K562 (cell line): ENCODE measurements around the gene SON. TPM values are rescaled to one million over a fixed set of nuclear protein-coding genes. Genes with fewer than 3 reads are reported as not detected.

ENCODE experiments used
- BRD9 ChIP-seq: fragments of 450-650 bp; IDR thresholded peaks from 2 replicates; pipeline ENCODE4 v1.6.1; 2018; ENCODE audit warnings: low read depth; ENCODE audit not compliant: partially characterized antibody
- CEBPZ ChIP-seq: fragments of 150-350 bp; IDR thresholded peaks from 2 replicates; pipeline ENCODE4 v1.6.1; 2014; ENCODE audit warnings: low read depth, mild to moderate bottlenecking, low read length, borderline replicate concordance
- ILF3 ChIP-seq: fragments of 450-650 bp; IDR thresholded peaks from 2 replicates; pipeline ENCODE4 v1.6.1; 2018; ENCODE audit warnings: antibody characterized with exemption, mild to moderate bottlenecking, moderate library complexity, borderline replicate concordance
- NR2C2 ChIP-seq, 2 experiments: fragments of 200-800 bp in 1 of 2; sonication (Bioruptor generic) in 1 of 2; sonication (generic) in 1 of 2; formaldehyde crosslinking in 1 of 2; IDR thresholded peaks; 2 replicates each; pipeline versions ENCODE4 v1.6.1 to v1.8.0; 2016 to 2022; ENCODE audit warnings: mild to moderate bottlenecking in 1 of 2, missing compliant biosample characterization in 1 of 2, missing genetic modification characterization in 1 of 2, missing genetic modification reagents in 1 of 2
- RNF219 ChIP-seq: fragments of 250-450 bp; sonication (Bioruptor Pico); IDR thresholded peaks from 2 replicates; pipeline ENCODE4 v1.5.0; 2022; ENCODE audit warnings: mild to moderate bottlenecking
- SNAPC5 ChIP-seq: fragments of 250-450 bp; sonication (Bioruptor Pico); IDR thresholded peaks from 2 replicates; pipeline ENCODE4 v1.8.0; 2021; ENCODE audit warnings: moderate library complexity, mild to moderate bottlenecking, inconsistent platforms
- ZFP91 ChIP-seq: sonication (generic); formaldehyde crosslinking; IDR thresholded peaks from 2 replicates; pipeline ENCODE4 v1.8.0; 2022; ENCODE audit warnings: mild to moderate bottlenecking, missing genetic modification reagents
- ZNF785 ChIP-seq: fragments of 250-450 bp; sonication (Bioruptor Pico); IDR thresholded peaks from 2 replicates; pipeline ENCODE4 v1.4.0; 2020; ENCODE audit warnings: mild to moderate bottlenecking
- polyA plus RNA-seq, 8 experiments: library from polyadenylated mRNA; depleted of rRNA in 4 of 8; stranded (reverse) in 5 of 8; unstranded in 3 of 8; fragments of >200 nt; fragmentation: Nextera tagmentation in 2 of 8; fragmentation: Illumina TruSeq in 1 of 8; extraction: Ambion mirVana in 2 of 8; extraction: Trizol in 1 of 8; gene quantifications; 2 replicates each; pipeline versions ENCODE4 v1.2.1 to v1.2.3, GENCODE V29; 2011 to 2014; ENCODE audit warnings: inconsistent platforms in 1 of 8, missing spikeins in 1 of 8
- total RNA-seq, 7 experiments: library from RNA; depleted of rRNA in 6 of 7; stranded (reverse); fragments of >200 nt in 6 of 7; fragmentation: Illumina TruSeq in 2 of 7; extraction: Trizol in 2 of 7; gene quantifications; 2 replicates each; pipeline versions ENCODE4 v1.2.1 to v1.2.3, GENCODE V29; 2011 to 2021; ENCODE audit warnings: low replicate concordance in 1 of 7

Gene SON
- total and polyA plus RNA-seq, 9 of the 15 experiments (the other 6 are each of a cell fraction or from before 2014, with no cell fraction given), result 105 to 742 (median 187) TPM

- TF ChIP-seq CEBPZ (no peak), RNF219 (CRISPR knock-in tag) (no peak), NR2C2 (CRISPR knock-in tag; IDR thresholded peaks at IDR 0.05) (no peak), NR2C2 (tag; IDR thresholded peaks at IDR 0.05) (peak; percentile 82), SNAPC5 (no peak), ZNF785 (no peak), BRD9 (peak; percentile 82), ZFP91 (CRISPR knock-in tag) (no peak), ILF3 (no peak)
Observed at GRCh38 chr21:33542640-33543504, at the start of gene SON (continued).
